GM19463 (cell line): ENCODE results near the gene SPDL1.

ENCODE experiments used
- ATAC-seq: cut with Tn5 transposase; IDR thresholded peaks from one replicate; pipeline ENCODE4 v1.9.1; 2021; ENCODE audit warnings: mild to moderate bottlenecking, moderate library complexity; ENCODE audit not compliant: unreplicated experiment

SPDL1 gene

GRCh38 chr5:169583424-169584220, at the start of gene SPDL1:
Gene SPDL1, plus strand, starts transcription at chr5:169583773. Its CDS starts 4,644 bp downstream, at chr5:169588417.
- peak; percentile 91 for ATAC-seq

GRCh38 chr5:169534311-169534880, 49.2 kb upstream of the SPDL1 start:
- ATAC-seq, result no peak

GRCh38 chr5:169534939-169535338, 48.6 kb upstream of the SPDL1 start:
- ATAC-seq, result no peak

GRCh38 chr5:169538944-169539343, 44.6 kb upstream of the SPDL1 start:
- no peak for ATAC-seq

GRCh38 chr5:169542811-169543210, 40.8 kb upstream of the SPDL1 start:
- no peak for ATAC-seq

- no peak for ATAC-seq
Observed at GRCh38 chr5:169544264-169544950, 39.2 kb upstream of the SPDL1 start.

- peak; percentile 83 for ATAC-seq
Observed at GRCh38 chr5:169545762-169546161, 37.8 kb upstream of the SPDL1 start.

GRCh38 chr5:169546346-169546745, 37.2 kb upstream of the SPDL1 start:
- ATAC-seq, result no peak

- ATAC-seq, result no peak
Observed at GRCh38 chr5:169547508-169547907, 36.1 kb upstream of the SPDL1 start.

GRCh38 chr5:169548315-169548714, 35.3 kb upstream of the SPDL1 start:
- ATAC-seq, result no peak

GRCh38 chr5:169549453-169550100, 34.0 kb upstream of the SPDL1 start:
- ATAC-seq, result no peak

GRCh38 chr5:169550227-169550626, 33.3 kb upstream of the SPDL1 start:
- ATAC-seq, result no peak

- no peak for ATAC-seq
Observed at GRCh38 chr5:169551146-169551545, 32.4 kb upstream of the SPDL1 start.

GRCh38 chr5:169551696-169552095, 31.9 kb upstream of the SPDL1 start:
- no peak for ATAC-seq

- peak; percentile 74 for ATAC-seq
Observed at GRCh38 chr5:169554251-169554650, 29.3 kb upstream of the SPDL1 start.

GRCh38 chr5:169557838-169558237, 25.7 kb upstream of the SPDL1 start:
- no peak for ATAC-seq

- ATAC-seq, result no peak
Observed at GRCh38 chr5:169561893-169562292, 21.7 kb upstream of the SPDL1 start.

GRCh38 chr5:169563369-169563768, 20.2 kb upstream of the SPDL1 start:
- ATAC-seq, result no peak

- ATAC-seq, result no peak
Observed at GRCh38 chr5:169566202-169566601, 17.4 kb upstream of the SPDL1 start.

GRCh38 chr5:169567079-169567478, 16.5 kb upstream of the SPDL1 start:
- no peak for ATAC-seq

GRCh38 chr5:169569513-169569912, 14.1 kb upstream of the SPDL1 start:
- no peak for ATAC-seq
